H1 (cell line): Measurements from ENCODE around the gene CORO7. TPM values are rescaled to one million over a fixed set of nuclear protein-coding genes. Genes with fewer than 3 reads are reported as not detected.

Experiments
- SIN3A ChIP-seq, 2 experiments: IDR thresholded peaks in 1 of 2; conservative IDR thresholded peaks in 1 of 2; 2 replicates each; pipeline ENCODE4 v1.6.1; 2011 to 2012; ENCODE audit warnings: low read length in 2 of 2, improper control_type of control experiment in 1 of 2, low read depth in 1 of 2, mild to moderate bottlenecking in 1 of 2
- polyA plus RNA-seq, 7 experiments: library from polyadenylated mRNA; depleted of rRNA in 3 of 7; stranded (reverse) in 5 of 7; unstranded in 2 of 7; fragments of >200 nt in 5 of 7; fragments of 200-250 nt in 2 of 7; gene quantifications; 1 replicate in 5 of 7; 2 replicates in 1 of 7; 4 replicates in 1 of 7; pipeline versions ENCODE4 v1.2.1 to v1.2.3, GENCODE V29; 2011 to 2013; ENCODE audit warnings: missing spikeins in 2 of 7, mixed read lengths in 2 of 7
- total RNA-seq: library from RNA; stranded (reverse); fragmentation: NEBNext Ultra II Directional; extraction: Animal tissue kit (Norgen Biotek cat#: 25700); gene quantifications from 2 replicates; pipeline ENCODE4 v1.2.1, GENCODE V29; 2021

The CORO7 gene
- total and polyA plus RNA-seq, 2 of the 8 experiments (the other 6 are each of a cell fraction or from before 2014, with no cell fraction given): 25.2 to 29.8 TPM

DNA sequence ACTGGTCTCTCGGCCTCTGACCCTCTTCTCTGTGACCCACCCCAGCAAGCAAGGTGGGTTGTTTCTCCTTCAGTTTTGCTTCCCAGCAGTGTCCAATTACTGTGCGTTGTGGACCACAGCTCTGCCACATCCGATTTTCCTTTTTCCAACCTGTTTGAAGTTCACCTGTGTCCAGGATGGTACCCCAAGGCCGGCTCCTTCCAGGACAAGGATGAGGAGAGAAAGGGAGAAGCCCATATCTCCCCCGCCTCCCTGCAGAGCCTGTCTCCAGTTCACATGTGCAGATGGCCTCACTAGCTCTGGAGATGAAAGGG is 44.5 kb upstream of the CORO7 start (continued):
- no peak for TF ChIP-seq SIN3A (conservative IDR thresholded peaks at IDR 0.05 in 1 of 2, IDR thresholded peaks at IDR 0.05 in 1 of 2; ENCODE audit: low read depth in 1 of 2, low read length in 2 of 2)
- TF ChIP-seq, all 59 proteins: peak for 0
